Measurements from ENCODE around the gene ADAMTS14. TPM values are rescaled to one million over a fixed set of nuclear protein-coding genes. Genes with fewer than 3 reads are reported as not detected.

ADAMTS14 gene
- total RNA-seq, 2 experiments from 2014 or later = not detected

DNA sequence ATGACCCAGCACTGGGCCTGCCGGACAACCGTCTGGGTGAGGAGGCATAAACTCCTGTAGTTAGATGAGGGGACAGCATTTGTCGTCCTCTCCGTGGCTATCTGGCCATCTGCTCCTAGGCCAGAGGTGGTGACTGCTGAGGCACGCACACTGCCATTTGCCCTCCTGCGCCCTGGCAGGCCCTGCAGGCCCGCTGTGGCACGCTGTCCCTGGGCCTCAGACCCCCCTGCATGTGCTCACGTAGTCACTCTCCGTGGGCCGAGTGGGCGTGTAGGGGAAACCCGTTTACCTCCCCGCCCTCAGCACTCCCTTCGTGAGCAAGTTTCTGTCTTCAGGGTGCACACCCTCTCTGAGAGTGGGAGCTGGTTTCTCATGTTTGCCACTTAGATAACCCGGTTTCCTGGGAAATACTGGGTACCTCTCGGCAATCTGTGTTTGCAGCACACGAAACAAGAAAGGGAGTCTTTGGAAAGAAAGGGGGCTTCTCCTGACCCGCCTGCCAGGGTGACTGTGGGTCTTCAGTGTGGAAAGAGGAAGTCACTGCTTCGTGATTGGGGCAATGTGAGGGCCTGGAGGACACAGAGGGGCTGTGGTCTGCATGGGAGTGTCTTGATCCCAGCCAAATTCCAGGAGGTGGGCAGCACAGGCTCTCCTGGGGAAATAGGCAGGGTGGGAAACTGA lies 10.8 kb downstream of the ADAMTS14 start:
- no peaks in the 10 kb centered on the region for H3K9me3 Mint-ChIP-seq
- H3K36me3 Mint-ChIP-seq (ENCODE audit: low read depth) = no peaks in the 10 kb centered on the region
- H3K4me1 Mint-ChIP-seq = no peaks in the 10 kb centered on the region
- no peak for DNase-seq
- POLR2A ChIA-PET = no interaction called here
- H3K27ac Mint-ChIP-seq = no peak overlapping the region
- CTCF ChIA-PET = no interaction called here
- no peaks in the 10 kb centered on the region for H3K27me3 Mint-ChIP-seq
- H3K4me3 Mint-ChIP-seq = no peak overlapping the region

DNA sequence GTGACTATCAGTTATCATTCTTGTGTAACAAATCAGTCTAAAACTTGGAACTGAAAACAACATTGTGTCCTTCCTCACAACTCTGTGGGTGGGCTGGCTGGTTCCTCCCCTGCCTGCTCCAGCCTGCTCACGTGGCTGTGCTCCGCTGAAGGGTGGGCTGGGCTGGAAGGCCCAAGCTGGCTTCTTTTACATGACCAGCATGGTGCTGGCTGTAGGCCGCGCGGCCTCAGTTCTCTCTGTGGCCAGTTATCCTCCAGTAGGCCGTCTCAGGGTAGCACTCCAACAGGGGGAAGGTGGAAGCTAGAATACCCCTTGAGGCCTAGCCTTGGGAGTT lies 11.3 kb downstream of the ADAMTS14 start:
- CTCF ChIA-PET = no interaction called here
- Mint-ChIP-seq H3K4me3 (no peak overlapping the region), H3K27ac (no peak overlapping the region), H3K27me3 (no peaks in the 10 kb centered on the region), H3K9me3 (no peaks in the 10 kb centered on the region), H3K4me1 (no peaks in the 10 kb centered on the region), H3K36me3 (ENCODE audit: low read depth) (no peaks in the 10 kb centered on the region)
- POLR2A ChIA-PET = no interaction called here
- no peak for DNase-seq

DNA sequence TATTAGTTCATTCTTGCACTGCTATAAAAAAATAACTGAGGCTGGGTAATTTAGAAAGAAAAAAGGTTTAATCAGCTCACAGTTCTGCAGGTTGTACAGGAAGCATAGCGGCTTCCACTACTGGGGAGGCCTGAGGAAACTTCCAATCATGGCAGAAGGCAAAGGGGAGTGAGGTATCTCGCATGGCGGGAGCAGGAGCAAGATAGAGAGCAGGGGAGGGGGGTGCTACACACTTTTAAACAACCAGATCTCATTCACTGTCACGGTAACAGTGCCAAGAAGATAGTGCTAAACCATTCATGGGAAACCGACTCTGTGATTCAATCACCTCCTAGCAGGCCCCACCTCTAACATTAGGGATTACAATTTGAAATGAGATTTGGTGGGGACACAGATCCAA lies 11.6 kb downstream of the ADAMTS14 start:
- Mint-ChIP-seq H3K4me3 (no peak overlapping the region), H3K27ac (no peak overlapping the region), H3K27me3 (no peaks in the 10 kb centered on the region), H3K36me3 (ENCODE audit: low read depth) (no peaks in the 10 kb centered on the region), H3K4me1 (no peaks in the 10 kb centered on the region), H3K9me3 (no peaks in the 10 kb centered on the region)
- CTCF ChIA-PET = no interaction called here
- DNase-seq = no peak
- POLR2A ChIA-PET = no interaction called here

DNA sequence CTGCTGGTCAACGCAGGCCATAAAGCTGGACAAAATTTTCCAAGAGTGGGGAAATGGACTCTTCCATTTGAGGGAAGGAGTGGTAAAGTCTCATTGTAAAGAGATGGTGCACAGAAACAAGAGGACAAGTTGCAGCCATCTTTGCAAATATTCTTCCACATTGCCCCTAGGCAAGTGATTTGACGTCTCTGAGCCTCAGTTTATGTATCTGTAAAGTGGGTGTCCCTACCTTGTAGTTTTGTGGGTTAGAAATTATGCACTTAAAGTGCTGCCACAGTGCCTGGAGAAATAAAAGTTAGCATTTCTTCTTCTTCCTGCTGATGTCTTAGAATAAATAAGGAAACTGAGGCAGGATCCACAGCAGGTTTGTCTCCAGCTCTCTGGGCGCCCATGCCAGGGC lies 12.1 kb downstream of the ADAMTS14 start:
- no peak overlapping the region for H3K27ac Mint-ChIP-seq
- CTCF ChIA-PET = no interaction called here

DNA sequence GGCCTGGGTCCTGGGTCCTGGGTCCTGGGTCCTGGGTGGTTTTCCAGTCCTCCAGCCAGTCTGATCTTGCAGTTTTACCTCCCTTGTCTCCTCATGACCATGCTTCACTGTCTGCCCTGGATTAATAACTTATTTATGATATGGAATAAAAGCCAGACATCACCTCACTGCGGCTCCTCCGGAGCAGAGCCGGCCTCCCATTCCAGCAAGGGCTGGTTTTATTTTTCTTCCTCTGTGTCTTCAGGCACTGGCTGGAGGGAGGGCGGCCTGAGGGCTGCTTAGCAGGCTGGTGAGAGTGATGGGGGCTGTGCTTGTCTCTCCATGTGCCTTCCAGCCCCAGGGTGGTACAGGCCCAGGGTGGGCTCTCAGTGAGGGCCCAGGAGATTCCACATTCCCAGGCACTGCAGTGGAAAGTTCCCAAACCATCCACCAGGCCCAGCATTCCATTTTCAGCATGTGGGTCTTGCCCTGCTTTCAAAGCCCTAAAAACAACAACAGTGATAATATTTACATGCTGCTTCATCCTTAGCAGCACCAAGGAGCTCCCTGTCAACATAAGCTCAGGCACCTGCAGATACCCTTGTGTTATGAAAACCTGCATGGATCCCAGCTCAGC lies 12.6 kb downstream of the ADAMTS14 start:
- ChIA-PET POLR2A (no interaction called here), CTCF (no interaction called here)
- Mint-ChIP-seq H3K36me3 (ENCODE audit: low read depth) (no peaks in the 10 kb centered on the region), H3K4me1 (no peaks in the 10 kb centered on the region), H3K4me3 (no peak overlapping the region), H3K27ac (no peak overlapping the region), H3K9me3 (no peaks in the 10 kb centered on the region), H3K27me3 (no peaks in the 10 kb centered on the region)
- no peak for DNase-seq

More for the DNA sequence above, 12.1 kb downstream of the ADAMTS14 start:
- POLR2A ChIA-PET = no interaction called here
- Mint-ChIP-seq H3K4me1 (no peaks in the 10 kb centered on the region), H3K36me3 (ENCODE audit: low read depth) (no peaks in the 10 kb centered on the region), H3K4me3 (no peak overlapping the region), H3K9me3 (no peaks in the 10 kb centered on the region), H3K27me3 (no peaks in the 10 kb centered on the region)
- no peak for DNase-seq

DNA sequence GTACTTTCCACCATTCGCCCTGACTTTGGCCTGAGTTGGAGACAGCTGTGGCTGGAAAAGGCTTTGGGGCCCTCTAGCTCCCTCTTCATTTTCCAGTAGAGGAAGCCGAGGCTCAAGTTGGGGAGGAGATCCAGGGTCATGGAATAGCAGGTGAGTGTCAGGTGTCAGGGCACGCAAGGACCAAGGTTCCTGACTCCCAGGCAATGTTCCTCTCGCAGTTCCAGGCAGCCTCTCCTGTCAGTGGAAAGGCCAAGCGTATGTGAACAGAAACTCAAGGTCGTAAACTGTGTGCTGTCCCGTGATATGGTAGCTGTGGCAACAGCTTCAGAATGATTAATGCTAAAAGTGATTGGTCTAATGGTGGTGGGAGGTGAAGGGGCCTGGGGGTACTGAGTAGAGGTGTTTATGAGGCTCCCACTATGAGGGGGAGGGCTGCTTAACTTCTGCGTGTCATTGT lies 13.2 kb downstream of the ADAMTS14 start:
- Mint-ChIP-seq H3K4me3 (no peak overlapping the region), H3K9me3 (no peaks in the 10 kb centered on the region), H3K4me1 (no peaks in the 10 kb centered on the region), H3K36me3 (ENCODE audit: low read depth) (no peaks in the 10 kb centered on the region), H3K27ac (no peak overlapping the region), H3K27me3 (no peaks in the 10 kb centered on the region)
- ChIA-PET CTCF (no interaction called here), POLR2A (no interaction called here)
- no peak for DNase-seq

DNA sequence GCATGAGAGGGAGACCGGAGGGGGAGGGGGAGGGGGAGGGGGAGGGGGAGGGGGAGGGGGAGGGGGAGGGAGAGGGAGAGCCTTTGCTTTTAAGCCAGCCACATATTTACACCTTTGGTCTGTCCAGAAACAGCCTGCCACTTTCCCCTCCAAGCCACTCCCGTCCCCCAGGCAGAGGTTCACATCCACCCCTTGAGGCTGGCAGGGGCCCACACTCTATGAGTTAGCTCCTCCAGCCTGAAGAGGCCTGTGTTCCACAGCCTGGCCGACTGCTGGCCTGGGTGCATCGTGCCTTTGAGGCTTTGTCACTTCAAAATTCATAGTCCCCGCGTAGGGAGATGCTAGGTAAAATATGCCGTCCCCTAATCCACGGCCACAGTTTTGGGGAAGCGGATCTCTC lies 16.5 kb downstream of the ADAMTS14 start:
- Mint-ChIP-seq H3K36me3 (ENCODE audit: low read depth) (no peaks in the 10 kb centered on the region), H3K9me3 (no peaks in the 10 kb centered on the region), H3K27ac (no peak overlapping the region), H3K4me1 (no peaks in the 10 kb centered on the region), H3K27me3 (no peaks in the 10 kb centered on the region), H3K4me3 (no peak overlapping the region)
- ChIA-PET CTCF (no interaction called here), POLR2A (no interaction called here)
- no peak for DNase-seq

DNA sequence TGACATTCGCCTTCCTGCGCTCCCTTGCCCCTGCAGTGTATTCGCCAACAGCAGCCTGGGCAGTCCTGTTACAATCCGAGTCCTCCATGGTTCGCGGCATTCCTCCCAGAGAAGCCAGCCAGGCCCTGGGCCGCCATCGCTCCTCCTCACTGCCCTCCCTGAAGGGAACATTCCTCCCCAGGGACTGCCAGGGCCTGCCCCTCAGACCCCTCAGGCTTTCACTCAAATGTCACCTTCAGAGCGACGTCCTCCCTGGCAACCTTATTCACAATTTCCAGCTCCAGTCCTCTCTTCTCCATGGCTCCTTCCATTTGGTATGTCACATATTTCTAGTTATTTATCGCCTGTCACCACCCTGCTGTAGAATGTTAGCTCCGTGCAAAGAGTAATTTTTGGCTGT lies 17.4 kb downstream of the ADAMTS14 start:
- POLR2A ChIA-PET = no interaction called here
- no peak for DNase-seq
- Mint-ChIP-seq H3K36me3 (ENCODE audit: low read depth) (no peaks in the 10 kb centered on the region), H3K4me1 (no peaks in the 10 kb centered on the region), H3K9me3 (no peaks in the 10 kb centered on the region), H3K27ac (no peak overlapping the region), H3K4me3 (no peak overlapping the region), H3K27me3 (no peaks in the 10 kb centered on the region)
- CTCF ChIA-PET = no interaction called here

DNA sequence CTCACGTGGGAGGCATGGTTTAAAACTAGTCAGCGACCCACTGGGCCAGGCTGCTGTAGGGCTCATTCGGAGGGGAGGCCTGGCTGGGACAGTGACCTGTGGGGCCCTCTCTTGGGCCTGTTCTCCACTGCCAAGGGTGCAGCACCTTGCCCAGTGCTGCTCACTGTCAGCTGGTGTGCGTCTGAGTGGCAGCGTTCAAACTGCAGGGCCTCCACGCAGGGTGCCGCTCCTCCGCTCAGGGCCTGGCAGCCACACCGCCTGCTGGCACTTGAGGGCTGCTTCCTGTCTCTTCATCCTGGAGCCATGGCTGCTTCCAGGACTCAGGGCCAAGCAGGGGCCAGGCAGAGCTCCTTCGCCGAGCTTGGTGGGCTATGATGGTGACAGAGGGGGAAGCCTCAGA lies 18.3 kb downstream of the ADAMTS14 start:
- no peaks in the 10 kb centered on the region for H3K9me3 Mint-ChIP-seq
- no peak for DNase-seq
- no peaks in the 10 kb centered on the region for H3K27me3 Mint-ChIP-seq
- no peaks in the 10 kb centered on the region for H3K4me1 Mint-ChIP-seq
- H3K36me3 Mint-ChIP-seq (ENCODE audit: low read depth) = no peaks in the 10 kb centered on the region
- no peak overlapping the region for H3K4me3 Mint-ChIP-seq
- H3K27ac Mint-ChIP-seq = no peak overlapping the region
- ChIA-PET CTCF (no interaction called here), POLR2A (no interaction called here)

DNA sequence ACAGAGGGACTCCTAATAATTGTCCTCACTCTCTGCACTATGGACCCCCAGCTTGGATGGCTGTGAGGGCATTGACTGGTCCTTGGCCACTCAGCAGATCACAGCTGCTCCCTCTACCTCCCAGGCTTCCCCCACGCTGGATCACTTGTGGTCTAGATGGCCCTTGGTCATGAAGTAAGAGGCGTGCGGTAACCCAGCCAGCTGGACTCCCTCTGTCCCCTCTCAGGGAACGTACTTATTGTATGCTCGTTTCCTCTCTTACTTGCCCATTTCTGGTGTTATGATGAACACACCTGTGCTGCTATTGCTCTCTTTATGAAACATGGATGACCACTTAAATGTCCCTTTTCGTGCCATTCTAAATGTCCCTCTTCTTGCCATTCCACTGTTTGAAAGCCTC lies 19.3 kb downstream of the ADAMTS14 start:
- H3K4me3 Mint-ChIP-seq = no peak overlapping the region
- ChIA-PET CTCF (no interaction called here), POLR2A (no interaction called here)
- no peaks in the 10 kb centered on the region for H3K36me3 Mint-ChIP-seq (ENCODE audit: low read depth)
- no peak overlapping the region for H3K27ac Mint-ChIP-seq
- H3K4me1 Mint-ChIP-seq = no peaks in the 10 kb centered on the region
- DNase-seq = no peak
- no peaks in the 10 kb centered on the region for H3K9me3 Mint-ChIP-seq
- no peaks in the 10 kb centered on the region for H3K27me3 Mint-ChIP-seq

DNA sequence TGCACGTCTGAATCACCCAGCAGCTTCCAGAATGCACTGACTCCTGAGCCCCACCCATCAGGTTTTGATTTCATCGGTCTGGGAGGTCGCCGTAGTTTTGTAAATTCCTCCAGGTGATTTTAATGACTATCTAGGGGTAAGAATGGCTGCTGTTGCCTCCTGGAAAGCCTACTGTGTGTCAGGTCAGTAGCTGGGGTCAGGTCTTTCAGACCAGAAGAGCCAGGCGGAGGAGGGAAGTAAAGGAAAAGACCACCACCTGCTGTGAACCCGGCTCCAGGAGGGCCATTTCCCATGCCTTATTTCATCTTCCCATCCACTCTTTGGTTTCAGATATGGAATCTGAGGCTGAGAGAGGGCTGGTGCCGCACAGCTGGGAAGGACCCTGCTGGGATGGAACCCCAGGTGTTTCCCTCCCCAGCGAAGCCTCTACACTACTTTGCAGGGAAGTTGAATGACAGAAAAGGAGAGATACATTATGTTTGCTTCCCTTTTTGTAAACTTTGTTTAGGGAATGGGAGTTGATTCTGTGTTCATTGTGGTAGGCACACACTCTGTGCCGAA lies 19.8 kb downstream of the ADAMTS14 start:
- POLR2A ChIA-PET = no interaction called here
- DNase-seq = no peak
- Mint-ChIP-seq H3K9me3 (no peaks in the 10 kb centered on the region), H3K4me3 (no peak overlapping the region), H3K4me1 (no peaks in the 10 kb centered on the region), H3K36me3 (ENCODE audit: low read depth) (no peaks in the 10 kb centered on the region), H3K27me3 (no peaks in the 10 kb centered on the region), H3K27ac (no peak overlapping the region)
- CTCF ChIA-PET = no interaction called here

DNA sequence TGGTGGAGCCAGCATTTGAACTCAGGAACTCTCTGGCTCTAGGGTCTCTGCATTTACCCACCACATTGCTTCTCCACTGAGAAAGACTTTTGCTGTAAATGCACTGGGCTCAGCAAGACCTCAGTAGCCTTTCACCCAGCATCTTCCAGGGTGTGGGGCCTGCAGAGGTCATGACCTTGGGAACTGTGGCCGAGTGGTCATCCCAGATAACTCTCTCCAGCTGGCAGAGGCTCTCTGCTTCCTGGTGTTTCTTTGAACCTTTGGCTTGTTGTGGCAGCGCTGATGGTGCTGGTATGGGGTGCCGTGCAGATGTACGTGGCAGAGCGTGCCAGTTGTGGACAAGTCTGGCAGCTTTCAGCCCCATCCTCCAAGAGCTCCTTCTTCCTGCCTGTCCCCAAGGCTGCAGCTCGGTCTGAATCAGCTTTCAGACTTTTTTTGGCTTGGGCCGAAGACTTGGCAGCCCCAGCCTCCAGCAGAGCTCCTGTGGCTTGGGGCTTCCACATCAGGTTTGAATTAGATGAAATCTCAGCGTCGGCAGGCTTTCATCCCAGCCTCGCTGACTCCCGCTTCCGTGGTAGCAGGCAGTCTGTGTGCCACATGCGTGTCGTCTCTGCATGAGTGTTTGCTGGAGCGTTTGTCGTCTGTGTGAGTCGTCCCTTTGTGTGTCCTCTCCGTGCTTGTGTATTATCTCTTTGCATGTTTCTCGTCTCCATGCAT lies 21.5 kb downstream of the ADAMTS14 start:
- POLR2A ChIA-PET = no interaction called here

DNA sequence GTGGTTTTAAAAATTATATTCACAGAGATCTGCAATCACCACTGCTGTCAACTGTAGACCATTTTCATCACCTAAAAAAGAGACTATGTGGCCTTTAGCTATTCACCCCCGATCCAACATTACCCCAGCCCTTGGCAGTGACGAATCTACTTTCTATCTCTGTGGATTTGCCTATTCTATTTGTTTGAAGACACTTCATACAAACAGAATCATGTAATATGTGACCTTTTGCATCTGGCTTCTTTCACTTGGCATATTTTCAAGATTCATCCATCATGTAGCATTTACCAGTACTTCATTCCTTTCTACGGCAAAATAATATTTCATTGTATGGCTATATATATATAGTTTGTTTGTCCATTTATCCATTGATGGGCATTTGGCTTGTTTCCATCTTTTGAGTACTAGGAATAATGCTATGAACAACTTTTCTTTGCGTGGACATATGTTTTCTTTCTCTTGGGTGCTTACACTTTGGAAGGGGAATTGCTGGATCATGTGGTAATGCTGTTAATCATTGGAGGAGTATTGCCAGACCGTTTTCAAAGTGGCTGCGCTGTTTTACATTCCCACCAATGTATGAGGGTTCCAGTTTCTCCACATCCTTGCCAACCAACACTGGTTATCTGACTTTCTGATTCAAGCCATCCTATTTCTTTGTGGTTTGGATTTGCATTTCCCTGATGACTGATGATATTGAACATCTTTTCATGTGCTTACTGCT lies 22.3 kb downstream of the ADAMTS14 start:
- Mint-ChIP-seq H3K27me3 (no peaks in the 10 kb centered on the region), H3K27ac (no peak overlapping the region), H3K36me3 (ENCODE audit: low read depth) (no peaks in the 10 kb centered on the region), H3K4me1 (no peaks in the 10 kb centered on the region), H3K4me3 (no peak overlapping the region), H3K9me3 (no peaks in the 10 kb centered on the region)
- DNase-seq = no peak
- ChIA-PET CTCF (no interaction called here), POLR2A (no interaction called here)

More for the DNA sequence above, 21.5 kb downstream of the ADAMTS14 start:
- no peak for DNase-seq
- Mint-ChIP-seq H3K9me3 (no peaks in the 10 kb centered on the region), H3K27me3 (no peaks in the 10 kb centered on the region), H3K4me1 (no peaks in the 10 kb centered on the region), H3K27ac (no peak overlapping the region), H3K36me3 (ENCODE audit: low read depth) (no peaks in the 10 kb centered on the region), H3K4me3 (no peak overlapping the region)
- CTCF ChIA-PET = no interaction called here
